Left cardiac atrium (tissue), 4 donors: ENCODE results near the gene CCM2. TPM values are rescaled to one million over a fixed set of nuclear protein-coding genes. Genes with fewer than 3 reads are reported as not detected.

Experiments used
- ATAC-seq, 2 donors: fragments of 200-7000 bp; cut with Tn5 transposase; one replicate each; pipeline ENCODE4 v1.9.1; 2020; ENCODE audit warnings: mild to moderate bottlenecking in 2 of 2, moderate library complexity in 2 of 2
- DNase-seq: peaks from one replicate; pipeline ENCODE4 v3.0.0-alpha.2; 2020
- intact Hi-C, 2 donors: fragments of 100-400 bp; cut with DNase I; formaldehyde crosslinking; loops; one replicate each; pipeline versions ENCODE4 v1.14.1 to v1.15.1; 2022 to 2023
- total RNA-seq, 2 donors: library from RNA; stranded (reverse); fragmentation: NEBNext Ultra II Directional; extraction: Animal tissue kit (Norgen Biotek cat#: 25700); gene quantifications; one replicate each; pipeline ENCODE4 v1.2.1, GENCODE V29; 2021
- donor health status: DM: no; HTN: yes; CAD: no.
- donor health status: DM: no; HTN: yes; CAD: no; lungs with severe emphysema.
- donor health status: DM: yes; HTN: yes; CAD: no.
- donor health status: Dilated cardiomyopathy.

CCM2 gene
- total RNA-seq, 2 donors from 2014 or later: 33.5 to 36.5 TPM

- intact Hi-C loops: no loop called here
- no peak for ATAC-seq
Observed at GRCh38 chr7:45072131-45073030, 72.4 kb downstream of the CCM2 start.

DNA sequence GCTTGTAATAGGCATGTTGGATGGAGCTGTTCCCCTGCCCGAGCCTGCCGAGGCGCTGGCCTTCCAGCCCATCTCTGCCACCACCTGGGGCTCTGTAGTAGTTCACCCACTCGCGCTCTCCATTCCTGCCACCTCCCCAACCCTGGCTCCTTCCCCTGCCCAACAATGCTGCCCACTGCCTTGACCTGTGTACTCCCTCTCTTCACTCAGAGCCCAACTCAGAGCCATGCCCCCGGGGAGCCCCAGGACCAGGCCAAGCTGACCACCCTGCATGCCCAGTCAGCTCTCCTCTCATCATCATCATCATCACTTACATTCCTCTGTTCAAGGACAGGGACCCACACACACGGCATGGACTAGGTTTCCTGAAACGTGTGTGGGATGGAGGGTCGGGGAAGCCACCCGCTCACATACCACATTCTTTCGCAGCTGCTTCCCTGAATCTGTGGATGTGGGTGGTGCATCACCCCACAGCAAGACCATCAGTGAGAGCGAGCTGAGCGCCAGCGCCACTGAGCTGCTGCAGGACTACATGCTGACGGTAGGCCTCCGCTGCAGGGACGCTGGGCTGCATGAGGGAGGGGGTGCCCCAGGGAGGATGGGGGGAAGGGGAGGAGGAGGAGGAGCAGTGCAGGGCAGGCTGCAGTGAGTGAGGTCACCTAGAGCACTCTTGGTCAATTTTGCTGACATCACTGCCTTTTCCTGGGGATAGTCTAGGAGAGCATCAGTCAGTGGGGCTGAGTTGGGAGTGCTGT is 73.2 kb downstream of the CCM2 start:
- no peak for DNase-seq

More at GRCh38 chr7:45072131-45073030, 72.4 kb downstream of the CCM2 start:
- no peak for DNase-seq

GRCh38 chr7:45073786-45074527 is 74.0 kb downstream of the CCM2 start:
- no peak for ATAC-seq
- intact Hi-C loops: no loop called here
- DNase-seq: no peak

More for the DNA sequence above, 73.2 kb downstream of the CCM2 start:
- ATAC-seq: no peak
- intact Hi-C loops: no loop called here

GRCh38 chr7:45074528-45075354 is 74.7 kb downstream of the CCM2 start:
- DNase-seq: no peak
- ATAC-seq: no peak
- intact Hi-C loops: no loop called here

DNA sequence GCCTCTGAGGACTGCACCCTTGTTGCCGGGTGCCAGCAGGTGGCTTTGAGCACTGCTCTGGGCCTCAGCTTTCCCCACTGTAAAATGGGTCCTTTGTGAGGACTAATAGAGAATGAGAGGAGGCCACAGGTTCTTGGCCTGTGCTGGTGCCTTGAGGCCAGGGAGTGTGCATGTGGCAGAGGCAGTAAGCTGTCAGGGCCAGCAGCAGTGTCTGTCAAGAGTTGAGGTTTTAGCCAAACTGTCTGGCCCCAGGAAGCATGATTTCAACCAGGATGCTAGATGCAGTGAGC is 75.3 kb downstream of the CCM2 start:
- intact Hi-C loops: no loop called here
- DNase-seq (no peak), ATAC-seq (no peak)

DNA sequence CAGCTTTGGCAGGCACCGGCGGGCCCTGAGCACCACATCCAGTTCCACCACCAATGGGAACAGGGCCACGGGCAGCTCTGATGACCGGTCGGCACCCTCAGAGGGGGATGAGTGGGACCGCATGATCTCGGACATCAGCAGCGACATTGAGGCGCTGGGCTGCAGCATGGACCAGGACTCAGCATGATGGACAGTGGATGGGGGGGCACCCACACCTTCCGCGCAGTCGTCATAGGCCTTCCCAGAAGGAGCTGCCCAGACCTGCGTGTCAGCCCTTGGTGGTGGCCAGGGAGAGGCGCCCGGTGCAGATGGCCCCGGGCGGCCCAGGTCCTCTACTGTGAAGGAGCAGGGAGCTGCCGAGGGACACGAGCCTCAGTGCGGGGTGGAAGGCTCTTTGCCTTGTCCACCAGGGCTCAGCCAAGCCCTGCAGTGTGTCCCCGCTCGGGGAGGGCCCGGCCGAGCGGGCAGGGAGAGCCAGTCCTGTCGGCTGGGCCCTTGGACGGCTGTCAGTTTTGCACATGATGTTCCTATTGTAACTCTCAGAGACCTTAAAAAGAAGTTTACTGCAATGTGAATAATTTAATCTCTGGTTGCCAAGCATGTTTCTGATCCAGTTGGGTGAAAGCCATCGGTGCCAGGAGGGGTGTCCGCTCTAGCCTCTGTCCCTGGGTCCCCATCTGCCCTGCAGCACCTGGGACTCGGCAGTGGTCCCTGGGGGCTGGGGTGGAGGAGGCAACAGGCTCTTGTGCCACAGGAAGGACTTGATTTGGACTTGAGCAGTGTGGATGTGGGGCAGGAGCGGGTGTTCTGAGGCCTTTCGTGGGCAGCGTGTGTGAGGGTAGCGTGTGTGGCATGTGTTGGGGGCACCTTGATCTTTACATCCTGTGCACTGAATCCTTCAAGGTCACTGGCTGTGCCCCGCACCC is 76.1 kb downstream of the CCM2 start:
- ATAC-seq (no peak), DNase-seq (no peak)
- intact Hi-C loops: no loop called here

GRCh38 chr7:45076946-45077345 is 76.9 kb downstream of the CCM2 start:
- ATAC-seq: no peak
- intact Hi-C loops: no loop called here
- DNase-seq: no peak

DNA sequence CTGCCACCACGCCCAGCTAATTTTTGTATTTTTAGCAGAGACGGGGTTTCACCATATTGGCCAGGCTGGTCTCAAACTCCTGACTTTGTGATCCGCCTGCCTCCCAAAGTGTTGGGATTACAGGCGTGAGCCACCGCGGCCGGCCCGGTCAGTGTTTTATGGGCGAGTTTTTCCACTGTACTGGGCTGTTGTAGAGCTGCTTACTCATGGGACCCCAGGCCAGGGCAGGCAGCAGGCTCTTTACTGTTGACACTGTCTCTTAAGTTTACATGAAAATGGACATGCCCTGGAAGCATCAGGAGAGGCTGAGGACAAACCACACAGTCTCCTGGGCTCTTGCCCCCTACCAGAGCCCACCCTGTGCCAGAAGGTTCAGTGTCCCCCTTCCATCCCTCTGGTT is 77.6 kb downstream of the CCM2 start:
- DNase-seq: no peak
- no peak for ATAC-seq
- intact Hi-C loops: no loop called here

DNA sequence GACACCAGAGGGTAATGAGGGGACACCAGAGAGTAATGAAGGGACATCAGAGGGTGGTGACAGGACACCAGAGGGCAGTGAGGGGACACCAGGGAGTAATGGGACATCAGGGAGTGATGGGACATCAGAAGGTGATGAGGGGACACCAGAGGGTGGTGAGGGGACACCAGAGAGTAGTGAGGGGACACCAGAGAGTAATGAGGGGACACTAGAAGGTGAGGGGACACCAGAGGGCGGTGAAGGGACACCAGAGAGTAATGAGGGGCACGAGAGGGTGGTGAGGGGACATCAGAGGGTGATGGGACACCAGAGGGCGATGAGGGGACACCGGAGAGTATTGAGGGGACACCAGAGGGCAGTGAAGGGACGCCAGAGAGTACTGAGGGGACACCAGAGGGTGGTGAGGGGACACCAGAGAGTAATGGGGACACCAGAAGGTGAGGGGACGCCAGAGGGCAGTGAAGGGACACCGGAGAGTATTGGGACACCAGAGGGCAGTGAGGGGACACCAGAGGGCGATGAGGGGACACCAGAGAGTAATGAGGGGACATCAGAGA is 78.2 kb downstream of the CCM2 start:
- no peak for ATAC-seq
- DNase-seq: no peak
- intact Hi-C loops: no loop called here

- ATAC-seq (peak in 1 of 2 donors; percentile 3), DNase-seq (no peak)
- intact Hi-C loops: no loop called here
Observed at GRCh38 chr7:45080265-45080957, 80.4 kb downstream of the CCM2 start.

DNA sequence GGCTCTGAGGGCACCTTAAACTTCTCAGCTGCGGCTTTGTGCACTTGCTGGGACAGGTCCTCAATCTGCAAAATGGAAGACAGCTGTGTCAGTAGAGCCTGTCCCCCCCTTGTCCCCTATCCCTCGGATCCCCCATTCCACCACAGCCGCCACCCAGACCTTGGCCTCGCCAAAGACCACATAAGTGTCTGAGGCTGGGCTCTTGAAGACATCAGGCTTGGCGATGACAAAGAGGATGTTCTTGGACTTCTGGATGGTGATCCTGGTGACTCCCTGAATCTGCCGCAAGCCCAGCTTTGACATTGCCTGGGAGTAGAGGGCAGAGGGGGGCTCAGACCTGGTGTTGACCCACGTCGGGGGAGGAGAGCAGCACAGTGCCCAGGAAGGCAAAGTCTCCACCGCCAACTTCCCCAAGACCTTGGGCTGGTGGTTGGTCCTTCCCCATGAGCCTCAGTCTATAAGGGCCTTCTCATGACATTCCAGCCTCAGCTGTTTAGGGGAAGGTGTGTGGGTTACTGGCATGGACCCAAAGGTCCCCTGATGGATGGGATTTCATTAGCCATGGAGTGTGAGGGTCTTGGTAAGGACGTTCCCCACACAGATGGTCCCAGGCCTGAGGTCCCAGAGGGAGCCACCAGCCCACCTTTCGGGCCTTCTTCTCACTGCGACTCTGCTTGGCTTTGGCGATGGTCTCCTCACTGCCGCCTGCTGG is 81.1 kb downstream of the CCM2 start:
- DNase-seq: no peak
- intact Hi-C loops: no loop called here
- ATAC-seq: no peak

- intact Hi-C loops: no loop called here
- ATAC-seq: no peak
- DNase-seq: no peak
Observed at GRCh38 chr7:45081670-45081974, 81.6 kb downstream of the CCM2 start.

DNA sequence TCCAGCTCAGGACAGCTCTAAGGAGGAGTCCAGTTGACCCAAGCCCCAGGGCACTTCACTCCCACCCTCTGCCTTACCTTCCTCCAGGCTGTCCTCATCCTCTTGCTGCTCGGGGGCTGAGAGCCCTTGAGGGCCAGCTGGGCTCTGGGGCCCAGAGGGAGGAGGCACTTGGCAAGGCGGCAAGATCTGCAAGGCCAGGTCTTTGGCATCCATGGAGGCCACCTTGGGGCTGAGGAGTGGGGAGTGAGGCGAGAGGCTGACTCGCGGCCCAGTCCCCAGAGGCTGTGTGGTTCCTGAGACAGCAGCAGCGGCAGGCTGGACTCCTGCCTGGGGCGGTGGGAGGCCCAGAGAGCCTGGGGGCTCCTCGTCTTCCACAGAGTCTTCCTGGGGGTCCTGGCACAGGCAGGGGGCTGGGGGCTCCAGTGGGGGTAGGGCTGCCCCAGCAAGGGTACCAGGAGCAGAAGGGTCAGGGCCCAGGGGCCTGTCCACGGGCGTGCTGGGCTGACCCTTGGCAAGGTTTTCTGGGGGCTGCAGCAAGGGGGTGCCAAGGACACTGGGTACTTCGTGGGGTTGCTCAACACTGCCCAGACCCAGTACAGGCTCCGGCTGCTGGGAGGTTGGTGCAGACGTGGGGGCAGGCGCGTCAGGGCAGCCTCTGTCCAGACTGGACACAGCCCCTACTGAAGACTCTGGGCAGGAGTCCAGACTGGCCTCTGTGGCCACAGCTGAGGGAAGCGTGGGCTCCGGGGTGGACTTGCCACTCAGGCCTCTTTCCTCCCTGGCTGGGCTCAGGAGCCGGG is 82.2 kb downstream of the CCM2 start:
- intact Hi-C loops: no loop called here
- DNase-seq: peak; percentile 49
- ATAC-seq: peak; percentile 29 to 77

DNA sequence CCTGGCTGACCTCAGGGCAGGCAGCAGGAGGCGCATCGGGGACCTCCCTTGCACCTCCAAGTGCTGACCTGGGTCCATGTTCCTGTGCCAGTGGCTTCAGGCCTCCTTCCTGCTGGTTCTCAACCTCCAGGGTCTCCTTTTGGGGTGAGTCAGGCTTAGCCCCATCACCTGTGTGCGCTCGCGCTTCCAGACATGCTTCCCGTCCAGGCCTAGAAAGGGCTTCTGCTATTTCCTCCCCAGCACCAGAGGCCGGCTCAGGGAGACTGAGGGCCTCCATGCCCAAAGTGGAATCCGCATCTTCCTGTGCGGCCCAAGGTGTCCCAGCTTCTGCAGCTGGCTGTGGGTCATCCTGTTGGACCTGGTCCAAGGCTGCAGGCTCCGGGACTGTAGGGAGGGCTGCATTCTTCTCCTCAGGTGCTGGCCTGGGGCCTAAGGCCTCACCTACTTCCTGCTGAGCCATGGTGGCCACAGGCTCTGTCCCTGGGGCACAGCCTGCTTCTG is 82.9 kb downstream of the CCM2 start:
- intact Hi-C loops: no loop called here
- DNase-seq (no peak), ATAC-seq (no peak)

- ATAC-seq (no peak), DNase-seq (no peak)
- intact Hi-C loops: no loop called here
Observed at GRCh38 chr7:45084336-45084735, 84.3 kb downstream of the CCM2 start.
